IPS-18c (cell line): Measurements from ENCODE around the gene TFPI2.

ENCODE experiments used
- H3K4me3 ChIP-seq: 2 replicates; pipeline ENCODE4 v1.7.0; 2013; ENCODE audit warnings: low read depth, mild to moderate bottlenecking, low read length, moderate library complexity; ENCODE audit not compliant: insufficient read depth
- H3K9me3 ChIP-seq: one replicate; pipeline ENCODE4 v1.6.1; 2013; ENCODE audit warnings: mild to moderate bottlenecking, low read length, moderate library complexity; ENCODE audit not compliant: control insufficient read depth, insufficient read depth

Gene TFPI2

DNA sequence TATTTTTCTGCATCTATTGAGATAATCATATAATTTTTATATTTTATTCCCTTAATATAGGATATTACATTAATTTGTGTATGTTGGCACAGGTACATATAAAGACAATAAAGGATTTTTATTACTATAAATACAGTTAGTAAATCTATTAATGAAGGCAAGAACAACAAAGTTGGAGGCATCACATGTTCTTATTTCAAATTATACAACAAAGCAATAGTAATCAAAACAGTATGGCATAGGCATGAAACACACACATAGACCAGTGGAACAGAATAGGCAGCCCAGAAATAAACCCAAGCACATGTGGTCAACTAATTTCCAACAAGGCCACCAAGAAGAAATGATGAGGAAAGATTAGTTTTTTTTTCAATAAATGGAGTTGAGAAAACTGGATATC, 11.2 kb downstream of the TFPI2 start:
- H3K4me3 ChIP-seq, result no peak overlapping the region

DNA sequence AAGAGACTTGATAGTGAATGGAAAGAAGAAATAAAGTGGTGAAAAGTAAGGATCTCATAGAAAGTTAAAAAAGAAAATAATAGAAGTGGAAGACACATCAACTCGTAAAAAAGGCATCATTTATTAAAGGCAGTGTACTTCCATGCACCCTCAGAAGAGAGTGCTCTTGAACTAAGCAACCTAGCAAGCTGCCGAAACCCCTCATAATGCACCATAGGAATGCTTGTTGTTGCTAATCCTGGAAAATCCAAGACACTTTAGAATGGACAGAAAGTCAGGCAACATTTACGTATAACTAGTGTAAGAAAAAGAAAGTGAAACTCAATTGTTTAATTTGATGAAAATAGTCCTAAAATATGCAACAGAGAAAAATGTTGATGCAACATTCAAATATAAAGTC, 12.8 kb downstream of the TFPI2 start:
- H3K4me3 ChIP-seq, result no peak overlapping the region
- H3K9me3 ChIP-seq, result peaks cover 2% of the 10 kb centered on the region

More for the DNA sequence above, 11.2 kb downstream of the TFPI2 start:
- H3K9me3 ChIP-seq, result no peaks in the 10 kb centered on the region

DNA sequence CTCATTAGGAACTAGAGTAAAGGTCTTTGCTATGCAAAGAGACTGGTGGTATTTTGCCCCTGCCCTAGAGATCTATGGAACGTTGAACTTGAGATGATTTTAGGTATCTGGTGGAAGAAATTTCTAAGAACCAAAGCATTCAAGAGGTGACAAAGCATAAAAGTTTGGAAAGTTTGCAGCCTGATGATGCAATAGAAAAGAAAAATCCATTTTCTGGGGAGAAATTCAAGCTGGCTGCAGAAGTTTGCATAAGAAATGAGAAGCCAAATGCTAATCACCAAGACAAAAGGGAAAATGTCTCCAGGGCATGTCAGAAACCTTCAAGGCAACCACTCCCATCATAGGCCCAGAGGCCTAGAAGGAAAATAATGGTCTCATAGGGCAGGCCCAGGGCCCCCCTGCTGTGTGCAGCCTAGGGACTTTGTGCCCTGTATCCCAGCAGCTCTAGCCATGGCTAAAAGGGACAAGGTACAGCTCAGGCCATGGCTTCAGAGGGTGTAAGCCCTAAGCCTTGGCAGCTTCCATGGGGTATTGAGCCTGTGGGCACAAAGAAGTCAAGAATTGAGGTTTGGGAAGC, 16.5 kb downstream of the TFPI2 start:
- Histone ChIP-seq H3K4me3 (peak overlapping the region; percentile 15; the same call in 1 of the 2 replicates), H3K9me3 (peaks cover 2% of the 10 kb centered on the region)

DNA sequence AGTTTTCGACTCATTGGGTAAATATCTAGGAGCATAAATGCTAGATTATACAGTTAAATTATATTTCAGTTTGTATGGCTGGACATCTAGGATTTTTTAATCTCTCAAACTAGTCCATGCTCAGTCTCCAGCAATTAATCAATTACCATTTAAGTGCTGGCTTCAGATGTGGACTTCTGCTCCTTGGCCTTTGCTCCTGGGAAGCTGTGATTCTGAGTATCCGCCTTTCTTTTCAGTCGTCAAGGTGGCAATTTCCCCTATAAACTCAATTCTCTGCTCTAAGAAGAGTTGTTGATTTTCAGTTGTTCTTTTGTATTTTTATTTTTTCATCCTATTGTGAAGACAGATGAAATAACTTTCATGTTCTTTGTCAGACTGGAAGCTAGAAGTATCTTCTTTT, 23.7 kb downstream of the TFPI2 start:
- Histone ChIP-seq H3K9me3 (no peaks in the 10 kb centered on the region), H3K4me3 (no peak overlapping the region)

DNA sequence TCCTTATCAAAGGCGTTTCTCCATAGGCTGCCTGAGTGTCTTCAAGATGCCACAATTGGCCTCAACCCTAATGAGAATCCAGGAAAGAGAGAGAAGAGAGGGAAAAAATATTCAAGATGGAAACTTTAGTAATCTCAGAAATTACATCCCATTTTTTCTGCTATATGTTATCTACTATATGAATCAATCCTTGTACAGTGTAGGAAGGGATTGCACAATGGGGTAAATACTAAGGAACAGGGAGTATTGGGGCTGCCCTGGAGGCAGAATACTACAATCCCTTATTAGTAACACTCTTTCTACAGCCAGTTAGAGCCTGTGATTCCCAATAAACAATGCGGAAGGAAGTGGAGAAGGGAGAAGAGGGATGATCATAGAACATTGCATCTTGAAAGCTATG, 27.9 kb downstream of the TFPI2 start:
- H3K9me3 ChIP-seq, result no peaks in the 10 kb centered on the region
- H3K4me3 ChIP-seq, result no peak overlapping the region

DNA sequence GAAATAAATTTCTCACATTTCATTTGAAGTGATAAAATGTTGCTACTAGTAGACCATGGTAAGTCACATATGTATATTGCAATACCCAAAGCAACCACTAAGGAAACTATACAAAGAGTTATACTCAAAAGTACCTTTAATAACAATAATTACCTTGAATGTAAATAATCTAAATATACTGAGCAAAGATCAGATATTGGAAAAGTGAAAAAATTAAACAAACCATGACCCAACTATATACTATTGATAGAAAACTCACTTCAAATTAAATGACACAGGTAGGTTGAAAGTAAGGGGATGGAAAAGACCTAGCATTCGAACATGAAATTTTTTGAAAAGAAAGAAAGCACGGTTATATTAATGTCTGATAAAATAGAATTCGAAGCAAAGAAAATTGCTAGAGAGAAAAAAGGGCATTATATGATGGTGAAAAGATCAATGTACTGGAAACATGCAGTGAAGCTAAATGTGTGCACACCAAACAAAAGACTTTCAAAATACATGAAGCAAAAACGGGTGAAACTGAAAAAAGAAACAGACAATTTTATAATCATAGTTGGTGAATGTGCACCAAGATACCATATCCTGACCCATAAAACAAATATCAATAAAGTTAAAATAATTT, 29.1 kb downstream of the TFPI2 start:
- H3K9me3 ChIP-seq, result no peaks in the 10 kb centered on the region
- no peak overlapping the region for H3K4me3 ChIP-seq

DNA sequence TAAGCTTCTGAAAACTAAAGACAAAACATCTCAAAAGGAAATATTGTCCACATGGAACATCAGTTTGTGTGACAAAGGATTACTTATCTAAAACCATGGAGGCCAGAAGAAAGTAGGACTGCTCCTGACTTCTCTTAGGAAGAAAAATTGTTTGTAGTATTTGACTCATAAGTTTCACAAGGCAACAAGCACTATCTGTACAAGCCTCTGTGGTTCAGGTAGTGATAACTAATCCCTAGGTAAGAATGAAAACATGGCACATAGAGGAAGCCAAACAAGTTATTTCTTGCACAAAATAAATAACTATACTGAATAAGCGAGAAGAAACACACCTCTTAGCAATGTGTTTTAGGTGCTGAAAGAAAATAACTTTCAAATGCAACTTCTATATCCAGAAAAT, 30.3 kb downstream of the TFPI2 start:
- no peaks in the 10 kb centered on the region for H3K9me3 ChIP-seq
- no peak overlapping the region for H3K4me3 ChIP-seq

DNA sequence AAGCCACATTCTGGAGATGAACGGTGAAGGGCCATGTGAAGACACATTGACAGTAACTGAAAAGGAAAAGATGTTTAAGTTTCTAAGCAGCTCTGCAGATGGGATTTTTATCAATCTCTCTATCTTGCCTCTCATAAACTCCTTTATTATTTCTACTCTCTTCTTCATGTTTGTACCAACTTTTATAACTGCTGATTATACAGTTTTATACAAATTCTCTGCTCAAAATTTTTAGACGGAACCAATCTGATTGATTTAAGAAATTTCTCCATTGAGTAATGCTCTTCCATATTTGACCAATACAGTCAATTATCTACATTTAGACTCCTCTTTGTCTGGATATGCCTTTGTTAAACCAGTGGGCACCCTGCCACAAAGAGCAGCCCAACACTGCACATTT, 31.7 kb downstream of the TFPI2 start:
- Histone ChIP-seq H3K4me3 (no peak overlapping the region), H3K9me3 (no peaks in the 10 kb centered on the region)

DNA sequence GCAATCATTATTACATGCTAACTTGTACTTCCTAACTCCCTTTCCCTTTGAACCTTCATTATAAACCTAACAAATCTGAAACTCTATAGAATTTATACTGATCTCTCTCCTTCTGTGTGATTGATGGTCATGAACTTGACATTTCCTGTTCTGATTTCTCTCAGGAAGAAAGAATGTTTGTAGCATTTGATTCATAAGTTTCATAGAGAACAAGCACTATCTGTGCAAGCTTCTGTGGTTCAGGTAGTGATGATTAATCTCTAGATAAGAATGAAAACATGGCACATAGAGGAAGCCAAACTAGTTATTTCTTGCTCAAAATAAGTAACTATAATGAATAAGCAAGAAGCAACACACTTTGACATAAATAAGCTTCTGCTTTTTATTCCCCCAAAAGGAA, 34.2 kb downstream of the TFPI2 start:
- Histone ChIP-seq H3K4me3 (no peak overlapping the region), H3K9me3 (no peaks in the 10 kb centered on the region)

DNA sequence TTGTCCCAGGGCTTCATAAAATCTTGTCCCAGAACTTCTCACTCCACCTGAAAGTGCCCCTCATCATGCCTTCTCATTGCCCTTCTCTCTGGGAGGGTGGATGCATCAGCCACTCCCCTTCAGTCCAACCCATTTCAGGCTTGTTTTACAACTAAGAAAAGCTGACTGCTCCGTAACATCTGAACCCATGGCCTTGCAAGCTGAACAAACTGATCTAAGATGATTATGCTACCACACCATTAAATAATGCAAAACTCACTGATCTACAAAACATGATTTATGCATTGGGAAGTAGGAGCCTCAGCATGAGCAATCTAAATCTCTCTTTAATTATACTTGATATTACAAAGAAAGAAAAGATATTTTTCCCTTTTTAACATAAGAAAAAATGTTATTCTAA, 34.8 kb downstream of the TFPI2 start:
- Histone ChIP-seq H3K9me3 (no peaks in the 10 kb centered on the region), H3K4me3 (no peak overlapping the region)

DNA sequence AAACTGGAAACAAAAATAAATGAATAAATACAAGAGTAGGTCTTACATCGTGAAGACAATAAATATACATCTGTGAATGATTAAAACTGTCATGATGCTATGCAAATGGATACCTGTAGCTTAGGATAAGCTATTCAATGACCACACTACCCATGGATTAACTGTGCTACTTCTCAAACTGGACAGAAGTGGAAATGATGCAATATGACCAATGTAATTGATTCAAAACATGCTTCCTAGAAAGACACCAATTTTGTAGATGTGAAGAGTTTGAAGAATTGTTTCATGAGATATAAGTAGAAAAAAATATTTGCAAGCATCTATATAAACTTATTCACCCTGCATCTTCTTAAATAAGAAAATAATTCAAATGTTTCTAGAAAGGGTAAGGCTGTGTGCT, 36.1 kb downstream of the TFPI2 start:
- no peak overlapping the region for H3K4me3 ChIP-seq
- no peaks in the 10 kb centered on the region for H3K9me3 ChIP-seq

DNA sequence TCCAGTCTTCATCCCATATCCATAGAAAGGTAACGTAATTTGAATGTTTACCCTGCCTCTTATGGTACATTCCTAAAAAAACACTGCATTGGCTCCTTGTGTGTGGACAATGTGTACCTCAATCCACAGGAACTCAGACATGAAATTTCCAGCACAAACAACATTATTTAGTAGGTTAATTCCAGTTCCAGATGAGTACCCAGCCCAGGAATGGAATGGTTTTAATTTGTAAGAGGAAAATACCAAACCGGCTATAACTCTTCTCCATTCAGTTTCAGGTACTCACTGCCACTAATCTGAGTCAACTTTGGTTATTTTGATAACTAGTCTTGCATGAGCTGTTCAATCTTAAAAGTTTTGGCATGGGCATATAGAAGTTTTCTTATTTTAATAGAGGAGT, 39.0 kb downstream of the TFPI2 start:
- Histone ChIP-seq H3K9me3 (no peaks in the 10 kb centered on the region), H3K4me3 (no peak overlapping the region)

DNA sequence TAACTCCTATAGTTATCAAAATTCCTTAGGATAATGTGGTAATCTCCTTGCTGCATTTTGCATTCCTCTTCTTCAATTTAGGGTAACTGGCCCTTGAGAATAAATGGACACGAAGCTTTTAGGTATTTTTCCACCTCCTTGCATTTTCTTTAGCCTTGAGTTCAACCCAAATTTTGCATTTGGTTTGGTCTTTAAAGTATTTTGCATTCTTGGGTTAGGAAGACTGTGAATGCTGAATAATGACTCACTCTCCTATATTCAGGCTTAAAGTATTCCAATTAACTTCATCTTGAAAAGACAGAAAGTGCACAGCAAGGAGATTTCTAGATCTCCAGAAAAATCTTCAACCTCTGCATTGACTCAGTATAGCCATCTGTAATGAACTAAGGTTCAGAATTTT, 47.3 kb downstream of the TFPI2 start:
- H3K9me3 ChIP-seq, result no peaks in the 10 kb centered on the region
- H3K4me3 ChIP-seq, result no peak overlapping the region

DNA sequence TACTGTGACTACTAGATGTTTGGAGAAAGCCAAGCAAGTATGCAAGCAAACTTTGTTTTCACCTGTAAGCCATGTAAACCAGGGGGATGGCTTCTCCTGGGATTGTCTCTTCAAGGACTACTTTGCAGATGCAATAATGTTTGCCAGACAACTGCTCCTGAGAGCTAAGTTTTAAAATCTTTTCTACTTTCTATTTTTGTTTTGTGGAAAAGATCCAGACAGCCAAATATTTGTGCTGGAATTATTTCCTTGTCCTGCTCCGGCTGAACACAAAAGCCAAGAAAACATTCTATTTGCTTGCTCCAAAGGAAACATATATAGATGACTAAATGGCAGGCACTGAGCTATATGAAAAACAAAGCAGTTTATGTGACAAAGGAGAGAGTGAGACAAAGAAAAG, 51.6 kb downstream of the TFPI2 start:
- Histone ChIP-seq H3K9me3 (no peaks in the 10 kb centered on the region), H3K4me3 (no peak overlapping the region)

DNA sequence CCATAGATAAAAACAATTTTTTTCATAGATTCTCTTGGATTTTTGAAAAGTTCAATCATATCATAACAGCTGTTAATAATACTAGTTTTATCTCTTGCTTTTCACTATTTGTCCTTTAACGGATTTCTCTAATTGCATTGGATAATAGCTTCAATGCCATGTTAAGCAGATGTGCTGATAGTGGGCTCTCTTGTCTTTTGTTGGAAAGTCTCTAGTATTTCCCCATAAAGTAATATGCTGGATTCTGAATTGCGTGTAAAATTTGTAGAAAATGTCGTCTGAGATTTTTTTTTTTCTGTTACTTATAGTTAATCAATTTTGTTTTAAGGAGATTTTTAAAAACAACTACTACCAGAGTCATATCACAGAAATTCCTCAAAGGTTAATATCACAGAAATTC, 53.3 kb downstream of the TFPI2 start:
- Histone ChIP-seq H3K4me3 (no peak overlapping the region), H3K9me3 (no peaks in the 10 kb centered on the region)

DNA sequence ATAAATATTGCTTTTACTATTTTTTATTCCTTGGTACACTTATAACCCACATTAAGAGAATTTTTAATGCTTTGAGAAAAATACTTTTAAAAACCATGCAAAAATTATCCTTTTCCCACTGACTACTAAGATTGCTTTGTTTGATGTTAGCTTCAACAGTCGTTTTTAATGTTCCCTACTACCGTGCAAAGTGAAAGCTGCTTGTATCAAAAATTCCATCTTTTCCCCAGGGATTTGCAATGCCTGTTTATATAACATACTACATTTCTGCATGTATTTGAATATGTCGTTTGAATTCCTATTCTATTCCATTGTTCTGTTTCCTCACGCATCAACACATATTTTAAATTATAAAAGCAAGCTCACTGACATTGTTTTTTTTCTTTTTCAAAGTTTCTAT, 54.4 kb downstream of the TFPI2 start:
- no peak overlapping the region for H3K4me3 ChIP-seq

DNA sequence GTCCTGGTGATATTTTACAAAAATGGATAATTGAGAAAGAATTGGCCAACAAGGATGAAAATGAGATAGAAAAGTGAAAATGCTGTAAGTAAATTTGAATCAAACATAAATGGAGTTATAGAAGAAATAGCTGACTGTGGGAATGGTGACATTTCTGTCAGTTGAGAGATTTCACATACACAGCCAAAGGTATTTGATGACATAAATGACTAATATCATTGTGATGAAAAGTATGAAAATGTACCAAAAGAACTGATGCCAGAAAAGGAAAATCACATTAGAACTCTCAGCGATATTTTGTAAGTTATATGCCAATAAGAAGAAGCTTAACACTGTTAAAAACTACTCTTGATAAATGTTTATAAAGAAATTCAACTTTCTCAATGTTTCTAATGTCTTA, 54.9 kb downstream of the TFPI2 start:
- H3K9me3 ChIP-seq, result no peaks in the 10 kb centered on the region
- no peak overlapping the region for H3K4me3 ChIP-seq

More for the DNA sequence above, 54.4 kb downstream of the TFPI2 start:
- H3K9me3 ChIP-seq, result no peaks in the 10 kb centered on the region
